HEK293 (cell line): Measurements from ENCODE around the gene TMEM8B.

Experiments
- CTCF ChIA-PET: fragments of 350-600 bp; formaldehyde crosslinking; extraction: SDS; loops from one replicate; lab custom pipeline; 2021; ENCODE audit warnings: antibody characterized with exemption; lab: Yijun Ruan, JAX
- POLR2A ChIA-PET: fragments of 300-600 bp; formaldehyde crosslinking; extraction: SDS; loops from one replicate; lab custom pipeline; 2020; ENCODE audit warnings: antibody characterized with exemption, inconsistent platforms; lab: Yijun Ruan, JAX
- H3K27ac ChIP-seq: fragments of 200-500 bp; sonication (Bioruptor generic); 2 replicates; pipeline ENCODE4 v1.5.1; 2014; ENCODE audit warnings: low read depth, low read length, control low read depth, inconsistent platforms; ENCODE audit errors: extremely low read depth
- H3K36me3 ChIP-seq, 2 experiments: fragments of 200-500 bp in 1 of 2; sonication (Bioruptor generic) in 1 of 2; 1 replicate in 1 of 2; 2 replicates in 1 of 2; pipeline ENCODE4 v1.5.1; 2014 to 2017; ENCODE audit warnings: inconsistent platforms in 2 of 2, low read length in 2 of 2; ENCODE audit not compliant: control insufficient read depth in 2 of 2, insufficient read depth in 1 of 2
- H3K4me1 ChIP-seq: fragments of 200-500 bp; sonication (Bioruptor generic); 2 replicates; pipeline ENCODE4 v1.5.1; 2014; ENCODE audit warnings: mild to moderate bottlenecking, low read length, inconsistent platforms; ENCODE audit not compliant: control insufficient read depth, insufficient read depth
- H3K4me3 ChIP-seq: 2 replicates; pipeline ENCODE4 v1.5.1; 2011; ENCODE audit warnings: low read depth, mild to moderate bottlenecking, control low read depth, low read length, moderate library complexity
- H3K9me3 ChIP-seq: fragments of 200-500 bp; sonication (Bioruptor generic); 2 replicates; pipeline ENCODE4 v1.5.1; 2014; ENCODE audit warnings: low read depth, low read length, inconsistent platforms; ENCODE audit not compliant: control insufficient read depth, insufficient read depth
- EGR2 ChIP-seq: fragments of 450-650 bp; formaldehyde crosslinking; IDR thresholded peaks from 2 replicates; pipeline ENCODE4 v1.5.1; 2016; ENCODE audit warnings: low read depth, missing biosample characterization, missing genetic modification characterization
- GLIS1 ChIP-seq: fragments of 450-650 bp; formaldehyde crosslinking; IDR thresholded peaks from 2 replicates; pipeline ENCODE4 v1.5.1; 2016; ENCODE audit warnings: missing biosample characterization, missing genetic modification characterization
- HOXD13 ChIP-seq: sonication (generic); formaldehyde crosslinking; IDR thresholded peaks from 2 replicates; pipeline ENCODE4 v1.8.0; 2022; ENCODE audit warnings: missing genetic modification reagents, borderline replicate concordance
- KLF1 ChIP-seq: fragments of 450-650 bp; formaldehyde crosslinking; IDR thresholded peaks from 2 replicates; pipeline ENCODE4 v1.5.1; 2016; ENCODE audit warnings: missing biosample characterization, missing genetic modification characterization
- PRDM1 ChIP-seq: fragments of 450-650 bp; formaldehyde crosslinking; IDR thresholded peaks from 2 replicates; pipeline ENCODE4; 2016; ENCODE audit warnings: missing biosample characterization, missing genetic modification characterization
- PRDM10 ChIP-seq: fragments of 450-650 bp; formaldehyde crosslinking; IDR thresholded peaks from 2 replicates; pipeline ENCODE4 v1.5.1; 2016; ENCODE audit warnings: missing biosample characterization, missing genetic modification characterization
- REST ChIP-seq: fragments of 450-650 bp; formaldehyde crosslinking; IDR thresholded peaks from 2 replicates; pipeline ENCODE4 v1.5.1; 2016; ENCODE audit warnings: missing biosample characterization, missing genetic modification characterization
- SCRT1 ChIP-seq: fragments of 450-650 bp; formaldehyde crosslinking; IDR thresholded peaks from 2 replicates; pipeline ENCODE4 v1.5.1; 2016; ENCODE audit warnings: missing biosample characterization, missing genetic modification characterization, borderline replicate concordance
- SCRT2 ChIP-seq: fragments of 450-650 bp; formaldehyde crosslinking; IDR thresholded peaks from 2 replicates; pipeline ENCODE4 v1.5.1; 2016; ENCODE audit warnings: missing biosample characterization, missing genetic modification characterization
- SP7 ChIP-seq: fragments of 450-650 bp; formaldehyde crosslinking; IDR thresholded peaks from 2 replicates; pipeline ENCODE4 v1.5.1; 2016; ENCODE audit warnings: missing biosample characterization, missing genetic modification characterization
- WT1 ChIP-seq: fragments of 450-650 bp; formaldehyde crosslinking; IDR thresholded peaks from 2 replicates; pipeline ENCODE4 v1.5.1; 2016; ENCODE audit warnings: missing biosample characterization, missing genetic modification characterization
- ZBTB44 ChIP-seq: fragments of 450-650 bp; IDR thresholded peaks from 2 replicates; pipeline ENCODE4 v1.5.1; 2018; ENCODE audit warnings: missing biosample characterization, mild to moderate bottlenecking, missing genetic modification characterization
- ZBTB48 ChIP-seq: fragments of 450-650 bp; formaldehyde crosslinking; IDR thresholded peaks from 2 replicates; pipeline ENCODE4 v1.5.1; 2016; ENCODE audit warnings: missing biosample characterization, missing genetic modification characterization
- ZIC2 ChIP-seq: fragments of 450-650 bp; formaldehyde crosslinking; IDR thresholded peaks from 2 replicates; pipeline ENCODE4 v1.5.1; 2016; ENCODE audit warnings: missing biosample characterization, missing genetic modification characterization
- ZNF366 ChIP-seq: fragments of 450-650 bp; formaldehyde crosslinking; conservative IDR thresholded peaks from 2 replicates; pipeline ENCODE4 v1.5.1; 2016; ENCODE audit warnings: missing biosample characterization, missing genetic modification characterization
- ZNF513 ChIP-seq: fragments of 450-650 bp; IDR thresholded peaks from 2 replicates; pipeline ENCODE4 v1.5.1; 2018; ENCODE audit warnings: missing biosample characterization, missing genetic modification characterization
- ZNF677 ChIP-seq: fragments of 450-650 bp; IDR thresholded peaks from 2 replicates; pipeline ENCODE4 v1.5.0; 2018; ENCODE audit warnings: missing biosample characterization, mild to moderate bottlenecking, missing genetic modification characterization, moderate library complexity

Gene TMEM8B

GRCh38 chr9:35904338-35904737 is 75.3 kb downstream of the TMEM8B start:
- Histone ChIP-seq H3K27ac (no peak overlapping the region), H3K4me3 (no peak overlapping the region), H3K4me1 (peaks cover 10% of the 10 kb centered on the region), H3K36me3 (no peaks in the 10 kb centered on the region), H3K9me3 (no peaks in the 10 kb centered on the region)
- POLR2A ChIA-PET: no interaction called here
- CTCF ChIA-PET: interaction anchor here (0.7 to 7.1 kb wide), 9 partner anchors 10 to 295 kb away, joined by 3 to 85 read pairs (median 8); no protein-coding TSS in a partner anchor
- 0 out of 2 replicates have a peak, but pooled peaks have one; percentile 40 for TF ChIP-seq ZNF513 (tag by site-specific recombination)
- no peak for TF ChIP-seq HOXD13

GRCh38 chr9:35905051-35905781 is 76.2 kb downstream of the TMEM8B start:
- H3K27ac ChIP-seq: no peak overlapping the region
- H3K4me1 ChIP-seq: peaks cover 10% of the 10 kb centered on the region
- CTCF ChIA-PET: interaction anchor here (0.6 to 7.1 kb wide), 13 partner anchors 11 to 352 kb away, joined by 3 to 85 read pairs (median 4); no protein-coding TSS in a partner anchor
- POLR2A ChIA-PET: interaction anchor here (0.5 to 1.4 kb wide), 7 partner anchors 15 to 215 kb away, joined by 3 to 6 read pairs (median 3); partner anchors contain the start of gene HINT2
- TF ChIP-seq GLIS1 (tag by site-specific recombination) (peak; percentile 88), SCRT1 (tag by site-specific recombination) (peak; percentile 80; the same call in 1 of the 2 replicates), REST (tag by site-specific recombination) (no peak), ZIC2 (peak; percentile 47), SCRT2 (tag by site-specific recombination) (peak; percentile 97), PRDM10 (tag by site-specific recombination) (peak; percentile 7; the same call in 1 of the 2 replicates)
- H3K36me3 ChIP-seq: no peaks in the 10 kb centered on the region
- no peak overlapping the region for H3K4me3 ChIP-seq
- H3K9me3 ChIP-seq: no peaks in the 10 kb centered on the region

- no peaks in the 10 kb centered on the region for H3K36me3 ChIP-seq
- H3K9me3 ChIP-seq: no peaks in the 10 kb centered on the region
- H3K4me3 ChIP-seq: no peak within 1 kb of the TSS; the same call in 1 of the 2 replicates
- ChIA-PET POLR2A (interaction anchor here (0.5 to 1.5 kb wide), 9 partner anchors 8 to 215 kb away, joined by 3 to 6 read pairs (median 3); partner anchors contain the start of genes CREB3, HINT2 and TLN1), CTCF (interaction anchor here (0.7 to 7.1 kb wide), 11 partner anchors 12 to 1206 kb away, joined by 3 to 85 read pairs (median 4); no protein-coding TSS in a partner anchor)
- H3K4me1 ChIP-seq: peaks cover 10% of the 10 kb centered on the region
- H3K27ac ChIP-seq: 0 out of 2 replicates have a peak within 1 kb of the TSS, but pooled peaks have one; percentile 35
- TF ChIP-seq ZNF677 (tag by site-specific recombination) (no peak), SP7 (tag by site-specific recombination) (peak; percentile 76), GLIS1 (tag by site-specific recombination) (peak; percentile 96), EGR2 (tag by site-specific recombination) (0 out of 2 replicates have a peak, but pooled peaks have one; percentile 10), ZBTB48 (peak; percentile 69), PRDM1 (tag by site-specific recombination) (no peak), ZNF366 (tag by site-specific recombination) (peak; percentile 40; the same call in 1 of the 2 replicates), WT1 (peak; percentile 72), ZBTB44 (tag by site-specific recombination) (peak; percentile 29; the same call in 1 of the 2 replicates), KLF1 (tag by site-specific recombination) (peak; percentile 82)
These were observed 77.1 kb downstream of the TMEM8B start, which contains the start of gene HRCT1 for GRCh38 chr9:35905912-35906679. HRCT1 (plus strand) TSS chr9:35906202; CDS start chr9:35906288, 86 bp downstream.
